Transverse colon (tissue), 4 donors: Measurements from ENCODE around the gene AMOTL1. TPM values are rescaled to one million over a fixed set of nuclear protein-coding genes. Genes with fewer than 3 reads are reported as not detected.

ENCODE experiments used
- DNase-seq: peaks from one replicate; pipeline ENCODE4 v3.0.0-alpha.2; 2019
- H3K27ac ChIP-seq, 4 donors: fragments of 200-600 bp; sonication (generic); 2 replicates each; pipeline ENCODE4 v1.5.1; 2016 to 2018; ENCODE audit warnings: inconsistent platforms in 4 of 4
- H3K27me3 ChIP-seq: fragments of 200-600 bp; sonication (generic); 2 replicates; pipeline ENCODE4 v1.5.1; 2017; ENCODE audit warnings: inconsistent platforms
- H3K36me3 ChIP-seq, 4 donors: fragments of 200-600 bp; sonication (generic); 2 replicates each; pipeline ENCODE4 v1.5.1; 2017 to 2019; ENCODE audit warnings: inconsistent platforms in 4 of 4
- H3K4me1 ChIP-seq, 4 donors: fragments of 200-600 bp; sonication (generic); 2 replicates each; pipeline ENCODE4 v1.5.1; 2017 to 2020; ENCODE audit warnings: inconsistent platforms in 4 of 4
- H3K4me3 ChIP-seq, 4 donors: fragments of 200-600 bp; sonication (generic); 1 replicate in 1 of 4; 2 replicates in 3 of 4; pipeline versions ENCODE4 v1.5.1 to v1.6.1; 2017 to 2019; ENCODE audit warnings: inconsistent platforms in 4 of 4
- H3K9me3 ChIP-seq, 2 donors: fragments of 200-600 bp; sonication (generic); 2 replicates each; pipeline ENCODE4 v1.5.1; 2017 to 2019; ENCODE audit warnings: inconsistent platforms in 2 of 2
- EP300 ChIP-seq: sonication (generic); formaldehyde crosslinking; IDR thresholded peaks from one replicate; pipeline ENCODE4 v1.6.1; 2017; ENCODE audit warnings: antibody characterized with exemption, low read depth
- POLR2A ChIP-seq: fragments of 450-650 bp; IDR thresholded peaks from one replicate; pipeline ENCODE4 v1.6.1; 2016; ENCODE audit warnings: antibody characterized with exemption, mild to moderate bottlenecking, moderate library complexity
- POLR2AphosphoS5 ChIP-seq, 3 donors: sonication (generic); formaldehyde crosslinking; IDR thresholded peaks; one replicate each; pipeline ENCODE4 v1.6.1; 2016; ENCODE audit warnings: antibody characterized with exemption in 3 of 3
- WGBS, 2 donors: methylation state at CpG; one replicate each; pipeline ENCODE4 v1.1.5; 2018; ENCODE audit warnings: low coverage in 1 of 2; 5-methylcytosine and 5-hydroxymethylcytosine counted together
- in situ Hi-C, 4 donors: fragments of 200-750 bp; cut with MboI; loops; one replicate each; pipeline versions ENCODE4 v1.15.0 to v1.15.1; 2017; ENCODE audit warnings: low sequenced_read_pairs in 3 of 4, low pct_ligation_motif_present in 1 of 4, low pct_unique_long_range_greater_than_20kb in 1 of 4
- intact Hi-C: fragments of 100-400 bp; cut with DNase I; formaldehyde crosslinking; loops from one replicate; pipeline ENCODE4 v1.15.1; 2023; ENCODE audit warnings: low total_unique reads
- total RNA-seq, 4 donors: library from RNA; depleted of rRNA; stranded (reverse); fragments of >200 nt; gene quantifications; one replicate each; pipeline ENCODE4 v1.1.0, GENCODE V29; 2016
- TF ChIP-seq, protein P1 (sequence below), 5 experiments: fragments of 200-600 bp in 3 of 5; fragments of 450-650 bp in 2 of 5; sonication (generic) in 3 of 5; IDR thresholded peaks; 1 replicate in 2 of 5; 2 replicates in 3 of 5; pipeline ENCODE4 v1.5.1; 2016 to 2017; ENCODE audit warnings: antibody characterized with exemption in 5 of 5, inconsistent platforms in 3 of 5, mild to moderate bottlenecking in 2 of 5, moderate library complexity in 1 of 5

Gene AMOTL1
- total RNA-seq, 4 donors from 2014 or later, result 14.3 to 23.9 (median 16.8) TPM

- TF ChIP-seq POLR2A (no peak), POLR2AphosphoS5 (IDR thresholded peaks at IDR 0.05) (no peak), EP300 (no peak)
- TF ChIP-seq, protein P1, sequence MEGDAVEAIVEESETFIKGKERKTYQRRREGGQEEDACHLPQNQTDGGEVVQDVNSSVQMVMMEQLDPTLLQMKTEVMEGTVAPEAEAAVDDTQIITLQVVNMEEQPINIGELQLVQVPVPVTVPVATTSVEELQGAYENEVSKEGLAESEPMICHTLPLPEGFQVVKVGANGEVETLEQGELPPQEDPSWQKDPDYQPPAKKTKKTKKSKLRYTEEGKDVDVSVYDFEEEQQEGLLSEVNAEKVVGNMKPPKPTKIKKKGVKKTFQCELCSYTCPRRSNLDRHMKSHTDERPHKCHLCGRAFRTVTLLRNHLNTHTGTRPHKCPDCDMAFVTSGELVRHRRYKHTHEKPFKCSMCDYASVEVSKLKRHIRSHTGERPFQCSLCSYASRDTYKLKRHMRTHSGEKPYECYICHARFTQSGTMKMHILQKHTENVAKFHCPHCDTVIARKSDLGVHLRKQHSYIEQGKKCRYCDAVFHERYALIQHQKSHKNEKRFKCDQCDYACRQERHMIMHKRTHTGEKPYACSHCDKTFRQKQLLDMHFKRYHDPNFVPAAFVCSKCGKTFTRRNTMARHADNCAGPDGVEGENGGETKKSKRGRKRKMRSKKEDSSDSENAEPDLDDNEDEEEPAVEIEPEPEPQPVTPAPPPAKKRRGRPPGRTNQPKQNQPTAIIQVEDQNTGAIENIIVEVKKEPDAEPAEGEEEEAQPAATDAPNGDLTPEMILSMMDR (IDR thresholded peaks at IDR 0.05), result no peak
- Histone ChIP-seq H3K4me3 (no peak overlapping the region), H3K9me3 (no peaks in the 10 kb centered on the region), H3K27ac (no peak overlapping the region), H3K27me3 (peaks cover 76% of the 10 kb centered on the region), H3K36me3 (no peaks in the 10 kb centered on the region), H3K4me1 (no peaks in the 10 kb centered on the region)
- 90% methylated on average over 4 of the region's 4 CpGs; no CpG with 5 or more reads in 1 of the 2 donors for WGBS, 2 donors
- intact Hi-C loops, result loop anchor here (5.0 kb wide), 1 partner anchor 1212 kb away; no protein-coding TSS in a partner anchor
- DNase-seq, result no peak
- in situ Hi-C loops, result no loop called here
Measured at GRCh38 chr11:94734563-94735275, 33.4 kb upstream of the AMOTL1 start.

GRCh38 chr11:94735907-94736306 lies 32.2 kb upstream of the AMOTL1 start:
- 59 to 73% methylated on average over 3 to 4 of the region's 4 CpGs for WGBS, 2 donors
- no peak for DNase-seq
- TF ChIP-seq POLR2AphosphoS5 (IDR thresholded peaks at IDR 0.05), result no peak
- TF ChIP-seq, protein P1 (IDR thresholded peaks at IDR 0.05), result no peak
- no peak for TF ChIP-seq EP300
- no peak for TF ChIP-seq POLR2A
- Histone ChIP-seq H3K27ac (no peak overlapping the region), H3K27me3 (peaks cover 84% of the 10 kb centered on the region), H3K9me3 (no peaks in the 10 kb centered on the region), H3K4me3 (no peak overlapping the region), H3K4me1 (no peaks in the 10 kb centered on the region), H3K36me3 (no peaks in the 10 kb centered on the region)
- intact Hi-C loops (loop anchor here (5.0 kb wide), 1 partner anchor 1214 kb away; no protein-coding TSS in a partner anchor), in situ Hi-C loops (no loop called here)

GRCh38 chr11:94737171-94737611 lies 31.0 kb upstream of the AMOTL1 start:
- DNase-seq, result no peak
- H3K9me3 ChIP-seq, result no peaks in the 10 kb centered on the region
- H3K27me3 ChIP-seq, result peaks cover 82% of the 10 kb centered on the region
- TF ChIP-seq POLR2A (no peak), EP300 (no peak), POLR2AphosphoS5 (IDR thresholded peaks at IDR 0.05) (no peak)
- H3K36me3 ChIP-seq, result no peaks in the 10 kb centered on the region
- intact Hi-C loops, result loop anchor here (5.0 kb wide), 1 partner anchor 1215 kb away; no protein-coding TSS in a partner anchor
- 48 to 60% methylated on average over 2 of the region's 2 CpGs for WGBS, 2 donors
- H3K27ac ChIP-seq, result no peak overlapping the region
- in situ Hi-C loops, result no loop called here
- no peak overlapping the region for H3K4me3 ChIP-seq
- H3K4me1 ChIP-seq, result no peaks in the 10 kb centered on the region

DNA sequence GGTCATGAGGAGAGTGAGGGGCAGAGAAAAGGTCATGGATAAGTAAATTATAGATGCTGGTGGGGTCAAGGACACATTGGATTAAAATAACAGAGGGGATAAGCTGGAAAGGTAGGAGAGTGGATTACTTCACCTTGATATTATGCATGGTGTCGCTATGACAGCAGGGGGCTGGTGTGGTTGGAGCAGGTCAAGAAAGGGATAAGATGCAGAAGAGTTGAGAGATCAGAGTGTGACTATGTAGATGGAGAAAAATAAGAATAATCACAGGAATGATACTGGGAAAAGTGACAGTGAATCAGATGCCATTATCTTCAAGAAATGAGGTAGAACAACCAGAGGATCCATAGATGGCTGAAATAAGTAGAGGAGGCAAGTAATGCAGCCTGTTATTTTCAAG lies 29.4 kb upstream of the AMOTL1 start:
- in situ Hi-C loops (no loop called here), intact Hi-C loops (loop anchor here (5.0 kb wide), 1 partner anchor 1216 kb away; no protein-coding TSS in a partner anchor)
- H3K27me3 ChIP-seq, result peaks cover 76% of the 10 kb centered on the region
- no peaks in the 10 kb centered on the region for H3K9me3 ChIP-seq
- H3K27ac ChIP-seq, result no peak overlapping the region
- WGBS, 2 donors, result 82 to 88% methylated on average over 1 of the region's 1 CpG
- DNase-seq, result no peak
- H3K4me1 ChIP-seq, result no peaks in the 10 kb centered on the region
- TF ChIP-seq EP300, result no peak
- TF ChIP-seq, protein P1 (IDR thresholded peaks at IDR 0.05), result no peak
- no peak overlapping the region for H3K4me3 ChIP-seq
- no peaks in the 10 kb centered on the region for H3K36me3 ChIP-seq
